GM23338 (cell line): Measurements from ENCODE around the gene DIAPH3. TPM values are rescaled to one million over a fixed set of nuclear protein-coding genes. Genes with fewer than 3 reads are reported as not detected.

Source experiments
- ATAC-seq: fragments of 200-7000 bp; cut with Tn5 transposase; 3 replicates; pipeline ENCODE4 v1.9.1; 2020
- DNase-seq: peaks from one replicate; pipeline ENCODE4 v3.0.0-alpha.2; 2015; ENCODE audit warnings: low spot score
- H2AFZ ChIP-seq: fragments of 200-600 bp; sonication (generic); 2 replicates; pipeline ENCODE4 v1.8.0; 2016; ENCODE audit warnings: antibody characterized with exemption, mild to moderate bottlenecking, moderate library complexity
- H3F3A ChIP-seq: fragments of 200-600 bp; sonication (generic); replicated peaks from 2 replicates; pipeline ENCODE4 v1.8.0; 2017; ENCODE audit warnings: antibody characterized with exemption, mixed run types, low read depth
- H3K27ac ChIP-seq: fragments of 200-600 bp; sonication (generic); 2 replicates; pipeline ENCODE4 v1.6.1; 2016; ENCODE audit warnings: low read depth
- H3K27me3 ChIP-seq: fragments of 200-600 bp; sonication (generic); 2 replicates; pipeline ENCODE4 v1.8.0; 2016; ENCODE audit warnings: mild to moderate bottlenecking, mixed run types, moderate library complexity; ENCODE audit not compliant: insufficient read depth
- H3K36me3 ChIP-seq: fragments of 200-600 bp; sonication (generic); 2 replicates; pipeline ENCODE4 v1.8.0; 2016; ENCODE audit warnings: mild to moderate bottlenecking; ENCODE audit not compliant: insufficient read depth
- H3K4me1 ChIP-seq: fragments of 200-600 bp; sonication (generic); 2 replicates; pipeline ENCODE4 v1.8.0; 2016; ENCODE audit warnings: mild to moderate bottlenecking, moderate library complexity; ENCODE audit not compliant: insufficient read depth
- H3K4me2 ChIP-seq: fragments of 200-600 bp; sonication (generic); 2 replicates; pipeline ENCODE4 v1.7.1; 2017; ENCODE audit warnings: mixed run types
- H3K4me3 ChIP-seq: fragments of 200-600 bp; sonication (generic); 2 replicates; pipeline ENCODE4 v1.6.1; 2016; ENCODE audit warnings: mixed run types
- H3K79me2 ChIP-seq: fragments of 200-600 bp; sonication (generic); replicated peaks from 2 replicates; pipeline ENCODE4 v1.8.0; 2017; ENCODE audit warnings: mild to moderate bottlenecking; ENCODE audit not compliant: insufficient read depth
- H3K9me2 ChIP-seq: fragments of 200-600 bp; sonication (generic); 2 replicates; pipeline ENCODE4 v1.8.0; 2017; ENCODE audit not compliant: insufficient read depth
- H4K20me1 ChIP-seq: fragments of 200-600 bp; sonication (generic); replicated peaks from 2 replicates; pipeline ENCODE4 v1.8.0; 2017; ENCODE audit warnings: mild to moderate bottlenecking; ENCODE audit not compliant: insufficient read depth
- H3K27ac Mint-ChIP-seq: 2 replicates; pipeline ENCODE4 v1.8.0; 2020; ENCODE audit warnings: inconsistent platforms, mild to moderate bottlenecking, moderate library complexity, mixed read lengths
- H3K27me3 Mint-ChIP-seq: 3 replicates; pipeline ENCODE4 v1.8.0; 2022; ENCODE audit warnings: low read depth, mild to moderate bottlenecking, moderate library complexity, mixed read lengths, inconsistent platforms; ENCODE audit not compliant: insufficient read depth, poor library complexity
- H3K36me3 Mint-ChIP-seq: 3 replicates; pipeline ENCODE4 v1.8.0; 2021; ENCODE audit warnings: low read depth, mild to moderate bottlenecking, inconsistent platforms, moderate library complexity, mixed read lengths
- H3K4me1 Mint-ChIP-seq: 3 replicates; pipeline ENCODE4 v1.8.0; 2020; ENCODE audit warnings: mild to moderate bottlenecking, inconsistent platforms, mixed read lengths
- H3K4me3 Mint-ChIP-seq: 3 replicates; pipeline ENCODE4 v1.8.0; 2021; ENCODE audit warnings: moderate library complexity, mild to moderate bottlenecking, inconsistent platforms, mixed read lengths
- H3K9me3 Mint-ChIP-seq: 3 replicates; pipeline ENCODE4 v1.8.0; 2020; ENCODE audit warnings: moderate library complexity, mild to moderate bottlenecking, inconsistent platforms, mixed read lengths
- CREB1 ChIP-seq: fragments of 250-450 bp; sonication (Bioruptor Pico); IDR thresholded peaks from 2 replicates; pipeline ENCODE4 v1.5.0; 2020; ENCODE audit warnings: low read depth, mild to moderate bottlenecking, moderate library complexity
- ETS1 ChIP-seq: IDR thresholded peaks from 2 replicates; pipeline ENCODE4 v1.6.1; 2016; ENCODE audit warnings: antibody characterized with exemption
- EZH2phosphoT487 ChIP-seq: fragments of 200-600 bp; sonication (generic); IDR thresholded peaks from one replicate; pipeline ENCODE4 v1.8.1; 2018; ENCODE audit warnings: antibody characterized with exemption; ENCODE audit not compliant: unreplicated experiment
- JUNB ChIP-seq: IDR thresholded peaks from one replicate; pipeline ENCODE4 v1.6.1; 2016; ENCODE audit warnings: antibody characterized with exemption; ENCODE audit not compliant: unreplicated experiment
- NANOG ChIP-seq: IDR thresholded peaks from 2 replicates; pipeline ENCODE4 v1.6.1; 2016; ENCODE audit warnings: antibody characterized with exemption, borderline replicate concordance
- POLR2AphosphoS5 ChIP-seq: IDR thresholded peaks from 2 replicates; pipeline ENCODE4 v1.6.1; 2016; ENCODE audit warnings: antibody characterized with exemption, low read depth
- REST ChIP-seq: IDR thresholded peaks from one replicate; pipeline ENCODE4 v1.6.1; 2018; ENCODE audit warnings: antibody characterized with exemption; ENCODE audit not compliant: unreplicated experiment
- STAT1 ChIP-seq: IDR thresholded peaks from one replicate; pipeline ENCODE4 v1.6.1; 2016; ENCODE audit warnings: antibody characterized with exemption; ENCODE audit not compliant: unreplicated experiment
- ZNF114 ChIP-seq: fragments of 250-450 bp; sonication (Bioruptor Pico); IDR thresholded peaks from 2 replicates; pipeline ENCODE4 v1.5.0; 2020; ENCODE audit warnings: mild to moderate bottlenecking, moderate library complexity
- ZNF331 ChIP-seq: fragments of 250-450 bp; sonication (Bioruptor Pico); IDR thresholded peaks from 2 replicates; pipeline ENCODE4 v1.5.0; 2020; ENCODE audit warnings: low read depth, mild to moderate bottlenecking, moderate library complexity
- ZNF462 ChIP-seq: fragments of 250-450 bp; sonication (Bioruptor Pico); IDR thresholded peaks from 2 replicates; pipeline ENCODE4 v1.5.0; 2020; ENCODE audit warnings: mild to moderate bottlenecking, moderate library complexity
- polyA plus RNA-seq: library from polyadenylated mRNA; unstranded; fragments of >200 nt; fragmentation: Nextera tagmentation; extraction: Ambion mirVana; gene quantifications from 2 replicates; pipeline ENCODE4 v1.2.1, GENCODE V29; 2016
- total RNA-seq: library from RNA; depleted of rRNA; stranded (reverse); fragments of >200 nt; shearing (Covaris generic); gene quantifications from 2 replicates; pipeline ENCODE4 v1.2.3, GENCODE V29; 2014

The DIAPH3 gene
- total and polyA plus RNA-seq, 2 experiments from 2014 or later: 23.4 to 30.2 TPM

- no peak for TF ChIP-seq ZNF331 (CRISPR knock-in tag)
- no peak for TF ChIP-seq REST
- no peak for TF ChIP-seq POLR2AphosphoS5
- no peak for TF ChIP-seq JUNB
- no peak for TF ChIP-seq NANOG
- no peak for TF ChIP-seq ETS1
Measured at GRCh38 chr13:59874973-59875372, 288.8 kb downstream of the DIAPH3 start (continued).

- TF ChIP-seq CREB1 (CRISPR knock-in tag): no peak
- no peaks in the 10 kb centered on the region for H3K36me3 ChIP-seq
- H3K27ac Mint-ChIP-seq: peak overlapping the region; percentile 58; the same call in 1 of the 2 replicates
- H3K4me3 ChIP-seq: no peak overlapping the region
- H3K36me3 Mint-ChIP-seq: no peaks in the 10 kb centered on the region
- H2AFZ ChIP-seq: no peak overlapping the region
- H4K20me1 ChIP-seq: no peaks in the 10 kb centered on the region
- no peak overlapping the region for H3K4me2 ChIP-seq
- H3K27me3 Mint-ChIP-seq: no peaks in the 10 kb centered on the region
- H3K9me2 ChIP-seq: no peaks in the 10 kb centered on the region
- DNase-seq: no peak
- no peaks in the 10 kb centered on the region for H3F3A ChIP-seq
- no peaks in the 10 kb centered on the region for H3K9me3 Mint-ChIP-seq
- H3K4me3 Mint-ChIP-seq: no peak overlapping the region
- ATAC-seq: no peak
- peak overlapping the region; percentile 18; the same call in 1 of the 2 replicates for H3K27ac ChIP-seq
- H3K79me2 ChIP-seq: no peaks in the 10 kb centered on the region
- no peaks in the 10 kb centered on the region for H3K27me3 ChIP-seq
- H3K4me1 ChIP-seq: peaks cover 23% of the 10 kb centered on the region
- peaks cover 29% of the 10 kb centered on the region for H3K4me1 Mint-ChIP-seq
Measured at GRCh38 chr13:59873856-59874255, 289.9 kb downstream of the DIAPH3 start.

- Histone ChIP-seq H3K9me2 (no peaks in the 10 kb centered on the region), H3K27me3 (no peaks in the 10 kb centered on the region), H3K4me2 (peak overlapping the region; percentile 44), H3K79me2 (no peaks in the 10 kb centered on the region), H3K4me3 (no peak overlapping the region), H2AFZ (no peak overlapping the region), H4K20me1 (no peaks in the 10 kb centered on the region), H3K4me1 (peaks cover 23% of the 10 kb centered on the region), H3K27ac (peak overlapping the region; percentile 18), H3F3A (no peaks in the 10 kb centered on the region), H3K36me3 (no peaks in the 10 kb centered on the region)
- peak; percentile 48; the same call in 2 of the 3 replicates for ATAC-seq
- peak; percentile 12 for DNase-seq
- H3K27ac Mint-ChIP-seq: peak overlapping the region; percentile 90
- H3K4me1 Mint-ChIP-seq: peaks cover 29% of the 10 kb centered on the region
- no peak overlapping the region for H3K4me3 Mint-ChIP-seq
- H3K9me3 Mint-ChIP-seq: no peaks in the 10 kb centered on the region
- H3K36me3 Mint-ChIP-seq: no peaks in the 10 kb centered on the region
- H3K27me3 Mint-ChIP-seq: no peaks in the 10 kb centered on the region
- TF ChIP-seq ZNF462 (CRISPR knock-in tag) (no peak), POLR2AphosphoS5 (no peak), STAT1 (no peak), NANOG (no peak), EZH2phosphoT487 (no peak), ZNF114 (CRISPR knock-in tag) (no peak), JUNB (no peak)
Measured at GRCh38 chr13:59873309-59873708, 290.4 kb downstream of the DIAPH3 start.
